Glomerular endothelial cell (primary cell): ENCODE results near the gene CERS4. TPM values are rescaled to one million over a fixed set of nuclear protein-coding genes. Genes with fewer than 3 reads are reported as not detected.
"Not testable (repeated sequence)": the region's sequence is repeated elsewhere in the genome, so short reads cannot be mapped to it uniquely, and the experiment has no call there.

Experiments
- DNase-seq: peaks from one replicate; pipeline ENCODE4 v3.0.0-alpha.2; 2011; ENCODE audit warnings: low read depth, low spot score; ENCODE audit errors: extremely low read depth
- total RNA-seq: library from RNA; depleted of rRNA; stranded (reverse); fragments of >200 nt; gene quantifications from 2 replicates; pipeline ENCODE4 v1.2.3, GENCODE V29; 2015

Gene CERS4
- total RNA-seq, 1 donor from 2014 or later = 29.0 TPM

DNA sequence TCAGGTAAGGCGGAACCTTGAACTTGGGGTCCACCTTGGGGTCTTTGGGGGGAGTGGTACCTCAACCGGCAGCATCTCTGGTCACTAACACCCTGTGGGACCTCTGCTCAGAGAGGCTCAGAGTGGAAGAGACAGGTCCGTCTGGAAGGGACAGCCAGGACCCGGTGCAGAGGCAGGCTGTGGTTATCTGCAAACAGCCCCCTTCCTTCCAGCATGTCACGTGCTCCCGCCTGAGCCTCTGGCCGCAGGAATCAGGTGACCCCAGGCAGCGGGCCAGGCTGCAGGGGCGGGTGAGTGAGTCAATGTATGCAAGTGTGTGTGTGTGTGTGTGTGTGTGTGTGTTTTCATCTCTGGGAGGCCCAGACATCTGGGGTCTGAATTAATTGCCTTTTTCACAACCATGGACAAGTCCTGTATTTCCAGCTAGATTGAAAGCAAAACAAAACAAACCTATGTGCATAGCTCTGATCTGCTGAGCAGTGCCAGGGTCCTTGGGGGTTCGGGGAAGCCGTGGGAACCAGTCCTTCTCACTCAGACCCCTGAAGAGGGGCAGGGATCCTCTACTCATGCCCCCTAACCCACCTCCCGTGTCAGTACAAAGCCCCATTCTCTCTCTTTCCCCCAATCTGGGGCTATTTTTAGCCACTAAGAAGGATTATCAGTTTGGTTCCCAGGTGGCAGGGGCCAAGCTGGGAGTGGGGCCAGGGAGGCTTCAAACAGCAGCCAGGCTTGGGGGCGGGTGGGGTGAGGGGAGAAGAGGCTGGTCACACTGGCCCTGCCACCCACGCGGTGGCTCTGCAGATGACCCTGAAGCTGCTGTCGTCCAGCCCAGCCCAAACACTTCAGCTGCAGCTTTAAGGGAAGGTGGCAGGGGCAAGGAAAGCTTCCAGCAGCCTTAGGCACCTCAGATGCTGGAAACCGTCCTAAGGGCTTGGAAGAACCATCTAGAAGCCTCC, 31.4 kb downstream of the CERS4 start:
- peak; percentile 29 for DNase-seq

DNA sequence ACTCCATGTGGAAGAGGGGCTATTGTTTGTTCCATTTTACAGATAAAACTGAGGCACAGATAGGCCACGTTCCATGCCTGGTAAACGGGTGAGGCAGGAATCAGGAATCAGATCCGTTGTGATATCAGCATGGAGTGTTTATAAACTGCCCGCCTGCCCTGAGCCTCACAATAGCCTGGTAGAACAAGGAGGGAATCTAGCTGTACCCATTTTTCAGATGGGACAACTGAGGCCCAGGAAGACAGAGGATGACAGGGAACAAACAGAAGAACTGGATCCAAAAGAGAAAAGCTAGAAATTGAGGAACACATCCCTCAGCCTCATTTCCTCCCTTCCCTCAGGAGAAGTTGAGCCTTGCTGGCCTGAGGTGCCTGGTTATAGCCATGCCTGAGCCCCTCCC, 32.5 kb downstream of the CERS4 start:
- DNase-seq = no peak

DNA sequence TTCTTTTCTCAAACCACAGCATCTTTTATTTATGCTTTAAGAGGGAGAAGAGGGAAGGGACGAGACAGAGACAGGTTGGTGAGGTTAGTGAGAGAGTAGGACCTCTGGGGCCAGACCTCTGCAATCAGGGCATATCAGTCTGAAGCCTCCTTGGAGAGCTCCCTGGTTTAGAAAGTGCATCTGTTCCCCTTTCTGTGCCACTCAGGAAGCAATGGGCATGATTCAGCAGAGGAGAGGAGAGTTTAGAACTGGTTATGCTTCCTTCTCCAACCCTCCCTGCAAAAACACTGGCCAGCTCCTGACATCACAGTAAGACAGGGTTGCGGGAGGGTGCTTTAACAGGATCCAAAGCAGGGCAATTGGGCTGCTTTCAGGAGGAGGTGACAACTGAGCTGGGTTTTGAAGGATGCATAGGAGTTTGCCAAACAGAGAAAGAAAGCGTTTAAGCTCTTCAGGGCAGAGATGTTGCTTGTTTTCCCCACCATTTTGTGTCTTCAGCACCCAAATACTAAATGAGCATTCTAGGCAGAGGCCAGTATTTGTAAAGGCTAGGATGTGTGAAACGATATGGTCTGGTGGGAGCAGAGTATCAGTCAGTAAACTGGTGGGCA, 33.1 kb downstream of the CERS4 start:
- DNase-seq = no peak

- no peak for DNase-seq
Observed at GRCh38 chr19:8243146-8243545, 34.0 kb downstream of the CERS4 start.

- no peak for DNase-seq
Observed at GRCh38 chr19:8244442-8244841, 35.3 kb downstream of the CERS4 start.

GRCh38 chr19:8245869-8246835, 37.0 kb downstream of the CERS4 start:
- DNase-seq = no peak

- DNase-seq = not testable (repeated sequence)
Observed at GRCh38 chr19:8247129-8247890, 38.1 kb downstream of the CERS4 start.

DNA sequence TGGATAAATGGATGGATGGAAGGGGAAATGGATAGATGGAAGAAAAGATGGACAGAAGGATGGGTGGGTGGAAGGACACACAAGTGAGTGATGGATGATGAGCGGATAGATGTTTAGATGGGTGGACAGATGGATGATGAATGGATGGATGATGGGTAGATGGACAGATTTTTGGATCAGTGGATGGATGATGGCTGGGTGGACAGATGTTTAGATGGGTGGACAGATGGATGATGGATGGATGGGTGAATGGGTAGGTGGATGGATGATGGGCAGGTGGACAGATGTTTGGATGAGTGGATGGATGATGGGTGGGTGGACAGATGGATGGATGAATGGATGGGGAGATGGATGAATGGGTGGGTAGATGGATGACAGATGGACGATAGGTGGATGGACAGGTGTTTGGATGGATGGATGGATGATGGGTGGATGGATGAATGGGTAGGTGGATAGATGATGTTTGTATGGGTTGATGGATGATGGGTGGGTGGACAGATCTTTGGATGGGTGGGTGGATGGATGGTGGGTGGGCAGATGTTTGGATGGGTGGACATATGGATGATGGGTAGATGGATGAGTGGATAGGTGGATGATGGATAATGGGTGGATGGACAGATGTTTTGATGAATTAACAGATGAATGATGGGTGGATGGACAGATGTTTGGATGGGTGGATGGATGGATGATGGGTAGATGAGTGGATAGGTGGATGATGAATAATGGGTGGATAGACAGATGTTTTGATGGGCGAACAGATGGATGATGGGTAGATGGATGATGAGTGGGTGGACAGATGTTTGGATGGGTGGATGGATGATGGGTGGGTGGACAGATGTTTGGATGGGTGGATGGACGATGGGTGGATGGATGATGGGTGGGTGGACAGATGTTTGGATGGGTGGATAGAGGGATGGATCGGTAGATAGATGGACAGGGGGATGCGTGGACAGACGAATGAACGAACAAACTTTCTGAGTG, 39.5 kb downstream of the CERS4 start:
- DNase-seq = no peak

DNA sequence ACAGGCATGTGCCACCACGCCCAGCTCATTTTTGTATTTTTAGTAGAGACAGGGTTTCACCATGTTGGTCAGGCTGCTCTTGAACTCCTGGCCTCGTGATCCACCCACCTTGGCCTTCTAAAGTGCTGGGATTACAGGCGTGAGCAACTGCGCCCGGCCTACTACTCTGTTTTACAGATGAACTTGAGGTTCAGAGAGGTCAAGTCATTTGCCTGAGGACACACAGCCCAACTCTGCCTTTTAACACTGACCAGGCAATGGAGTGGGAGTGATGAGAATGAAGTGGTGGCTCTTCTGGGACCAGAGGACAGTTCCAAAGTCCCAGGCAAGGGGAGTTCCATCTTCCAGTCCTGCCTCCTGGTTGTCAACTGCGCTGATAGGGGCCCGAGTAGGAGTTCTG, 41.4 kb downstream of the CERS4 start:
- DNase-seq = no peak

GRCh38 chr19:8251025-8251472, 41.9 kb downstream of the CERS4 start:
- DNase-seq = no peak

- no peak for DNase-seq
Observed at GRCh38 chr19:8252922-8253589, 43.9 kb downstream of the CERS4 start.

- no peak for DNase-seq
Observed at GRCh38 chr19:8253678-8254077, 44.5 kb downstream of the CERS4 start.

GRCh38 chr19:8254286-8255001, 45.3 kb downstream of the CERS4 start:
- no peak for DNase-seq

DNA sequence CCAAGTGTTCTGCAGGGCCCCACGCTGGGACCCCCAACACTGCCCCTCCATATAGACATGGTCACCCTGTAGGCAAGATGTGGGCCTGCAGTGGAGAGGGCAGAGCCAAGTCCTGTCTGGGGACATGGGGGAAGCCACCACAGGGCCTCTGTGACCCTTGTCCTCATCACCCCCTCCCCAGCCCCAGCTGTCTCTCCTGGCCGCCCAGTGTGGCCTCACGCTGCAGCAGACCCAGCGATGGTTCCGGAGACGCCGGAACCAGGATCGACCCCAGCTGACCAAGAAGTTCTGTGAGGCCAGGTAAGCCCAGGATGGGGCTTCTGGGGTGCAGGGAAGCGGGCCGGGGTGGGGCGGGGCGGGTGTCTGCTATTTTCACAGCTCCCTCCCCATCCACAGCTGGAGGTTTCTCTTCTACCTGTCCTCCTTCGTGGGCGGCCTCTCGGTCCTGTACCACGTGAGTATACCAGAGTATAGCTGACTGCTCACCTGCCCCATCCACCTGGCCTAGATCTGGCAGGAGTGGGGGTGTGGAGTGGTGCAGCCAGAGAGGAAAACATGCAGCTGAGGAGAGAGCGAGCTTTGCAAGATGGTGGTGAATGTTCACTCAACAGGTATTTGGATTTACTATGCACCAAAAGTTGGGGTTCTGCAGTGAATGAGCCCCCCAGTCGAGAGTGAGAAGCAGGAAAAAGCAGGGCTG, 46.4 kb downstream of the CERS4 start:
- no peak for DNase-seq

GRCh38 chr19:8256276-8257051, 47.3 kb downstream of the CERS4 start:
- no peak for DNase-seq

DNA sequence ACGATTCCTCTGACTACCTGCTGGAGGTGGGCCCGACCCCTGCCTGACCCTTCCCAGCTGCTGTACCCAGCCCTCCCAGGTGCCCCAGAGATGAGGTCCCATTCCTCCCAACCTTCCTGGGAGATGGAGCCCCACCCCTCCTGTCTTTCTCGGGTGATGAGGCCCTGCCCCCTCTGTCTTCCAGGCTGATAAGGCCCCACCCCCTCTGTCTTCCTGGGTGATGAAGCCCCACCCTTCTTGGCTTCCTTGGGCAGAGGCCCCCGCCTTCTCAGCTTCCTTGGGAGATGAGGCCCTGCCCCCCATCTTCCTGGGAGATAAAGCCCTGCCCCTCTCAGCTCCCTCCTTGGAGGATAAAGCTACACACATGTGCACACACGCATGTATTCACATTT, 47.9 kb downstream of the CERS4 start:
- no peak for DNase-seq
